GM21619 (cell line): ENCODE results near the gene SPATA31E1.
"Not testable (repeated sequence)": the region's sequence is repeated elsewhere in the genome, so short reads cannot be mapped to it uniquely, and the experiment has no call there.

Experiments used
- ATAC-seq: cut with Tn5 transposase; IDR thresholded peaks from one replicate; pipeline ENCODE4 v1.9.1; 2021; ENCODE audit not compliant: unreplicated experiment

Gene SPATA31E1

DNA sequence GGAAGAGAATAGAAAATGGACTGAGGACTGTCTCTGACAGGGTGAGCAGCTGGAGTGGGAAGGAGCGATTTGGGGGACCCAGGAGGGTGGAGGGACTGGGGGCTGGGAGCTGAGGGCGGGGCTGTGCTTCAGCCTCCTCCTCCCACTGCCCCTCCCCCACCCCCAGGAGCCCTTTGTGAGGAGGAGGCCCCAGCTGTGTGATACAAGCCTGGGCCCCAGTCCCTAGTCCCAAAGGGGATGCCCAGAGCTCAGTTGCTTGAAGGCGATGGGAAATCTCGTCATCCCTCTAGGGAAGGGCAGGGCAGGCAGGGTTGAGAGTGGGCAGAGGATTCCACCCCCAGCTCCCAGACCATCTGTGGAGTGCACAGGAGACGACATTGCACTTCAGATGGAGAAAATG is at the start of gene SPATA31E1:
SPATA31E1 (plus strand) TSS at position 251 of the 400 bp plus-strand sequence; CDS start at position 266, 15 bp downstream.
- ATAC-seq = no peak

DNA sequence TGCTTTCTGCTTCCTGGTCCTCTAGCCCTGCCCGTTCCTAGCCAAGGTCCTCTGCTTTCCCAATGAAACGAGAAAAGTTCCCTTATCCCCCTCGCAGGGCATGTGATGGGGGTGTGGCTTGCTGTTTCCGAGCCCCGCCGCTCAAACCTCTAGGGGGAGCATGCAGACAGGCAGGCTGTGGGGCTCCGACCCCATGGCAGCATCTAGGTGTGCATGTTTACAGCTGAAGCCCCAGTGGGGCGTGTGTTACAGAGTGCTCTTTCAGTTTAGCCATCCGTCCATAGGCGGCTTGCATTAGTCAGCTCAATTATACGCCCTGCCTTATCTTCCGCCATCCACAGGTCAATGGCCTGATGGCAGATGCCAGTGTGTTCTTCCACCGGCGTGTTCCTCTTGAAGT is 48.3 kb upstream of the SPATA31E1 start:
- ATAC-seq = no peak

DNA sequence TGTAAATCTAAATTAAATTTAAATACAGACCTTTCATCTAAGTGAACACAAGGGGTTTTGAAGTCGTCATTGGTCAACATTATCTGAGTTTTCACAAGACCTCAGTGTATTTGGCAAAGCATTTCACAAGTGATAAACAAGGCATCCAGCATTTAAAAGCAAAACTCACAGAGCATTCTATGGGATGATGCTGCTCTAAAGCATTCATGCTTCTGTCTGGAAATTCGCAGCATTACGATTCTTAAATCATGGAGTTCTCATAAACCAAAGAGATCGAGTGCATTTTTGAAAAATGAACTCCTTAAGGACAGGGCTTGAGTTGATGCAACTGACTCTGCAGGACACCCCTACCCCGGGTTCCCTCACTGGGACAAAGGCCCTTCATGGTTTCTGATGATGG is 46.1 kb upstream of the SPATA31E1 start:
- no peak for ATAC-seq

DNA sequence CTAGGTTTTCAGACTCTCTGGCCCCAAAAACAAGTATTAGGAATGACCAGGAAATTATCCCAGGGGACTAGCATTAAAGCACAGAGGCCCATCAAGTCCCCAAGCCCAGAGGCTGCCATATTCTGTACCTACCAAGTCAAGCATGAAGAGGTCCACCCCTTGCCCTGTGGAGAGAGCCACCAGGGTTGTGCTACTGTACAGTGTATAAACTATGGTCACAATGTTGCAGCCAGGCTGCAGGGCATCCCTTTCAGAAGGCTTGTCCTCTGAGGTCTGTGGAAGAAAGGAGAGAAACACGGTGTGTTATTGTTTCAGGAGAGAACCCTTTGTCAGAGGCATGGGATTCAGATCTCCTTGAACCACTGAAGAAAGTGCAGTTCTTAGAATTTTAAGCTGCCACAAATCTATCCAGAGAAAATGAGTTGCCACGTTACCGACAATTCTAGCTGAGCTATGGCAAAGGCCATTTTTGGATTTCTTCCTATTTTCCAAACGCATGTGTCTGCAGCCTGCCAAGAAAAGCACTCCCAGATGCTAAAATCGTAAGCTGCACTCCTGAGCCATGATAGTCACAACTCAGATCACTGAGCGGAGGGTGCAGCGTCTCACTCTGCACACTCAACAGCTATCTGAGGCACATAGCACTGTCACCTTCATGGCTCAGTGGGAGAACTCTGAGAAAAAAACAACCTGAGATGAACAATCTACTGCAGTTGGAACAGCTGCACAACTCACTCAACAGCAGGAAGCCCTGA is 45.5 kb upstream of the SPATA31E1 start:
- ATAC-seq = no peak

DNA sequence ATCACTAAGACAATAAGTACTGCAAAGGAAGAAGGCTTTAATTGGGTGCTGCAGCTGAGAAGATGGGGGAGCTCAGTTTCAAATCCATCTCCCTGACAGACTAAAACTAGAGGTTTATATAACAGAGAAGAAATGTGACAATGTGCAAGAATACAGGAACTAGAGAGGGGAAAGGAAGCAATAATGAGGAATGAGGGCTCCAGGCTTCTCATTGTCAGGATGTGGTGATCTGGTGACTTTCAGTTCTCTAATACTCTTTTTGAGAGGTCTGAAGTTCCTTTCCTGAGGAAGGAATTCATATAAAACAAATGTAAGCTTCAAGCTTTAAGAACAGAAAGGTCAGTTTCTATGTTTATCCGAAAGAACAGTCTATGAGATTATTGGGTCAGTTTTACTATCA is 42.5 kb upstream of the SPATA31E1 start:
- ATAC-seq = no peak

DNA sequence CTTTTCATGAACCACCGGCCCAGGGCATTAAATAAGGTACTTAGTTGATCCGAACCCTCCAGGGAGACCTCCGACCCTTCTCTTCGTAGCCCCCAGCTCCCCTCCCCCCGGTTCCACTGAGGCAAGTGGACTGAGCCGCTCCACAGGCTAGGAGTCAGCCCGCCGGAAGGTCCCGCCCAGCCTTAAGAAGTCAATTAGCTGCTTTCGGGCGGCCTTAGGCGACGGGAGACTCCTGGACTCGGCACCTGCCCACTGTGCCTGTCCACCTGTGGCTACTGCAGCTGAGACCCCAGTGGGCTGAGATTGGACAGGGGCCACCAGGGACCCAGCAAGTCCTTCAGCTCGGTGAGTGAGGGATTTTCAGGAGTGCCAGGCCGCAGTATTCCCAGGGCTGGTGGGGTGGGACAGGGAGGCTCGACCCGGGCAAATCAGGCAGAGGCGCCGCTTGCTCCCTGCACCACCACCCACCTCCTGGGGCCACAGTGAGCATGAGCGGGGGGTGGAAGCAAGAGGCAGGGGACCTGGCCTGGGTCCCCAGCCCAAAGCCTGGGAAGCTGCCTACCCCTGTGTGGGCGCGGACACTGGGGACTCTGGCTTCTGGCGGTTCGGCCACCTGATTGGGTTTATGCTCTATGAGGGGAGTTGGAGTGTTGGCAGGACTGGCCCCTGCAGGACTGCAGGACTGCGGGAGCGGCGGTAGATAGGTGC is 39.6 kb upstream of the SPATA31E1 start:
- ATAC-seq = no peak

- no peak for ATAC-seq
Measured at GRCh38 chr9:87844506-87844905, 38.2 kb upstream of the SPATA31E1 start.

DNA sequence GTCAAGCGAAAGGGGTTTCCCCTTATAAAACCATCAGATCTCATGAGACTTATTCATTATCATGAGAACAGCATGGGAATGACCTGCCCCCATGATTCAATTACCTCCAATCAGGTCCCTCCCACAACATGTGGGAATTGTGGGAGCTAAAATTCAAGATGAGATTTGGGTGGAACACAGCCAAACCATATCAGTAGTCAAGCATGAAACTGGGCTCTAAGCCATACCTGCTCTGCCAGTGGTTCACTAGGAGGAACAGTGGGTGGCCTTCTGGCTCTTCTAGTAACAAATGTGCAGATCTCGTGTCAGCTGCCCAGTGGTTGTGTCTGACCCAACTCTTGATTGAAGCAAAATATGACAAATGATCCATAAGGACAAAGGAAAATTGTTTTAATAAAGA is 34.9 kb upstream of the SPATA31E1 start:
- not testable (repeated sequence) for ATAC-seq

- ATAC-seq = no peak
Measured at GRCh38 chr9:87849144-87849758, 33.4 kb upstream of the SPATA31E1 start.

DNA sequence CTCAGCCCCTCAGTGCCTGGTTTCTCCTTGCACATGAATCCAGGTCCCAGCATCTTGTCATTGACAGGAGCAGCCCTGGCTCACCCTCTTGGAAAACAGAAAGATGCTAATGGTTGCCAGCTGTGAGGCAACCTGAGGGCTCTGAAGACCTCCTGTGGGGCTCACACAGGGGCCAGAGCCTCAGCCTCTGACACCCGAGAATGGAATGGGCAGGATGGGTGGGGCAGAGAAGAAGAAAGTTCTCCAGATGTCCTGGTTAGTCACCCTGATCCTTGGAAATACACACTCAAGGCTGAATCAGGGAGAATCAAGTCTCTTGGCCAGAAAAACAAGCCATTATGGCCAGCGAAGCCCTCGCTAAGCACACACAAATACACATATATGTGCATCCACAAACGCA is 32.3 kb upstream of the SPATA31E1 start:
- ATAC-seq = no peak

- ATAC-seq = not testable (repeated sequence)
Measured at GRCh38 chr9:87851186-87851585, 31.5 kb upstream of the SPATA31E1 start.

DNA sequence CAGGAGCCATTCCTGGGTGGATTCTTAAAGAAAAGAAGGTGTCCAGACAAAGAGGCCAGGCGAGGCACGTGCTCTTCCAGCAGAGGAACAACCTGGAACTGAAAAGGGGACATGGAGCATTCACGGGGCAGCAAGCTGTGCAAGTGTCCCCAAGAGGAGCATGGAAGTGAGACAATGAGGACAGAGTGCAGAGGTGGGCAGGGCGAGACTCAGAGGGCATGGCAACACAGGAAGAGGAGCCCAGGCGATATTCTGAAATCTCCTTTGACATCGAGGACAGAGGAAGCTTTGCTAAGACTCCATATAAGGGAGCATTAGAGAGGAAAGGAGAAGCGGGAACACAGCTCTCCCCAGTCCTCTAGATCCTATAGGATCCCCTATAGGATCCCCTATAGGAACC is 29.4 kb upstream of the SPATA31E1 start:
- ATAC-seq = no peak

GRCh38 chr9:87853876-87854579 is 28.6 kb upstream of the SPATA31E1 start:
- no peak for ATAC-seq

DNA sequence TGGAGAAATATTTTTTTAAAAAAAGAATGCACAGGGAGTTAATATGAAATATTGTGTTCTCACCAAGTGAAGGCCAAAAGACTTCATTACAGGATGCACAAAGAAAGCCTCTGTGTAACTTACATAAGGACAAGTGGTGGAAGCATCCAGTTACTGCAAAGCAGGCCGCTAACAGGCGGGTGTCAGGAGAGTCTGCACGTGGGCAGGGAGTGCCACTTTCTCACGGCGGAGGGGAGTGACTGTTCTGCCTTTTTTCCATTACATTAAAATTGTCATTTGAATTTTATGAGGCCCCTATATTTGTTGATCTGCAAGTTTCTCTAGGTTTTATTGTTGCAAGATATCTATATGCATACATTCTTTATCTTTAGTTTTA is 28.1 kb upstream of the SPATA31E1 start:
- ATAC-seq = no peak

GRCh38 chr9:87855061-87855460 is 27.6 kb upstream of the SPATA31E1 start:
- no peak for ATAC-seq

DNA sequence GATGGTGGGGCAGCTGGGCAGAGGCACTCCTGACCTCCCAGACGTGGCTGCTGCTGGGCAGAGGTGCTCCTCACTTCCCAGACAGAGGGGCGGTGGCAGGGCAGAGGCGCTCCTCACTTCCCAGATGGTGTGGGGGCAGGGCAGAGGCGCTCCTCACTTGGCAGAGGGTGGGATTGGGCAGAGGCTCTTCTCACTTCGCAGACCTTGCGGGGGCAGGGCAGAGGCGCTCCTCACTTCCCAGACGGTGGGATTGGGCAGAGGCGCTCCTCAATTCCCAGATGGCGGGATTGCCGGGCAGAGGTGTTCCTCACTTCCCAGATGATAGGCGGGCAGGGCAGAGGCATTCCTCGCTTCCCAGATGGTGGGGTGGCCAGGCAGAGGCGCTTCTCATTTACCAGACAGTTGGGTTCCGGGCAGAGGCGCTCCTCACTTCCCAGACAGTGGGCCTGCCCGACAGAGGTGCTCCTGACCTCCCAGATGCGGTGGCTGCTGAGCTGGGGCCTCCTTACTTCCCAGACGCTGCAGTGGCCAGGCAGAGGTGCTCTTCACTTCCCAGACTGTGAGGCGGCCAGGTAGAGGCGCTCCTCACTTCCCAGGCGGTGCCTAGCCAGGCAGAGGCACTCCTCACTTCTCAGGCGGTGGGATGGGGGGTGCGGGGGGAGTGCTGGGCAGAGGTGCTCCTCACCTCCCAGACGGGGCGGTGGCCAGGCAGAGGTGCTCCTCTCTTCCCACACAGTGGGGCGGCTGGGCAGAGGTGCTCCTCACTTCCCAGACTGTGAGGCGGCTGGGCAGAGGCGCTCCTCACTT is 25.3 kb upstream of the SPATA31E1 start:
- no peak for ATAC-seq

DNA sequence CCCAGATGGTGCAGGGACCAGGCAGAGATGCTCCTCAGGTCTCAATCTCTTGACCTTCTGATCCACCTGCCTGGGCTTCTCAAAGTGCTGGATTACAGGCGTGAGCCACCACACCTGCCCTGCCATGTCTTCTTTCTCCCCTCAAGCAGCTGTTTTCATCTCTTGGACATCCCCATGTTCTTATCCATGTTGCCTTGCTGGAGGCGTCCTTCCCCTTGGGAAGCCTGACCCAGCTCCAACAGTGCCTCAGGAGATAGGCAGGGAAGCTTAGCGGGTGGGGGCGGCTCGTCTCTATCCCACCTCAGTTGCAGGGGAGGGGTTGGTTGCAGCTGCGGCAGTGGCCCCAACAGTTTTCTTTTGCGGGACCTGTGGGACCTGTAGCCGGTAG is 24.7 kb upstream of the SPATA31E1 start:
- ATAC-seq = no peak

DNA sequence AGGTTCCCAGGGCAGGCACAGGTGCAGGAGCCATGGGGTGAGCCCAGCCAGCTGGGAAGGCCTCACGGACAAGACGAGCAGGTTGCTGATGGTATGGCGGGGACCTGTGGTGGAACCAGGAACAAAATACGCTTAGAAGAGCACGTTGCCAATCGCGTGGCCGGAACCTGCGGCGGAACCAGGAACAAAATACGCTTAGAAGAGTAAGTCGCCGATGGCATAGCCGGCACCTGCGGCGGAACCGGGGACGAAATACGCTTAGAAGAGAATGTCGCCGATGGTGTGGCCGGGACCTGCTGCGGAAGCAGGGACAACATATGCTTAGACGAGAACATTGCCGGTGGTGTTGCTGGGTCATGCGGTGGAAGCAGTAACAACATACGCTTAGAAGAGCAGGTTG is 23.5 kb upstream of the SPATA31E1 start:
- no peak for ATAC-seq

DNA sequence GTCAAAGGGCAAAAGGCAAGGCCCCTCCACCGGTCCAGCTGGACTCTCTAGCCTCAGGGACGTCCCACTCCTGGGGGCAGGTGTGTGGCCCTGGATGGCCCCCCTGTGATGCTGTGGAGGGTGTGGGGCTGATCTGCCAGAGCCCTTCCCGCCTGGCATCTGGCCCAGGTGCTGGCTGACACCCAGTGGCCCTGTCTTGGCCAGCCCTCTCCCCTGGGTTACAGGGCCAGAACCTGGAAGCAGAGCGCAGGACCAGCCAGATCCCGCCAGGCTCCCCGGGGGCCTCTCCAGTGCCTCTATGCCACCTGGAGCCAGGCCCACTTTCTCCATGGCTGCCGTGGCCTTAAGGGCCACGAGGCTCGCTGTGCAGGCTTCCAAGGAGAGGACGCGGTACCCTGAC is 22.9 kb upstream of the SPATA31E1 start:
- ATAC-seq = no peak

- ATAC-seq = no peak
Measured at GRCh38 chr9:87861332-87861731, 21.3 kb upstream of the SPATA31E1 start.
